GM12865 (cell line): ENCODE data around the gene FBXL17.

Source experiments
- DNase-seq: peaks from one replicate; pipeline ENCODE4 v3.0.0; 2010; ENCODE audit warnings: low read depth
- H3K4me3 ChIP-seq: 2 replicates; pipeline ENCODE4 v1.5.1; 2011; ENCODE audit warnings: mild to moderate bottlenecking, low read depth, low read length, control low read depth
- CTCF ChIP-seq: IDR thresholded peaks from 2 replicates; pipeline ENCODE4 v1.5.1; 2011; ENCODE audit warnings: low read length, control low read depth, low read depth, inconsistent platforms; ENCODE audit not compliant: insufficient read depth; ENCODE audit errors: missing control alignments

FBXL17 gene

GRCh38 chr5:108129129-108129528 is 252.8 kb downstream of the FBXL17 start:
- DNase-seq, result no peak

GRCh38 chr5:108125771-108126511 is 256.0 kb downstream of the FBXL17 start:
- H3K4me3 ChIP-seq, result no peak overlapping the region
- DNase-seq, result no peak
- no peak for TF ChIP-seq CTCF

More at GRCh38 chr5:108129129-108129528, 252.8 kb downstream of the FBXL17 start:
- no peak overlapping the region for H3K4me3 ChIP-seq
- TF ChIP-seq CTCF, result no peak

- no peak for DNase-seq
- no peak overlapping the region for H3K4me3 ChIP-seq
- no peak for TF ChIP-seq CTCF
Measured at GRCh38 chr5:108124596-108124995, 257.3 kb downstream of the FBXL17 start.

- no peak overlapping the region for H3K4me3 ChIP-seq
- no peak for DNase-seq
- no peak for TF ChIP-seq CTCF
Measured at GRCh38 chr5:108122702-108123101, 259.2 kb downstream of the FBXL17 start.

GRCh38 chr5:108118813-108119514 is 262.9 kb downstream of the FBXL17 start:
- no peak overlapping the region for H3K4me3 ChIP-seq
- no peak for TF ChIP-seq CTCF
- no peak for DNase-seq

GRCh38 chr5:108115673-108116072 is 266.2 kb downstream of the FBXL17 start:
- no peak for TF ChIP-seq CTCF
- H3K4me3 ChIP-seq, result no peak overlapping the region
- no peak for DNase-seq
